Naive thymus-derived CD8-positive, alpha-beta T cell (primary cell): ENCODE results near the gene IWS1. TPM values are rescaled to one million over a fixed set of nuclear protein-coding genes. Genes with fewer than 3 reads are reported as not detected.

Experiments
- ATAC-seq, 2 donors: fragments of 150-1000 bp; cut with Tn5 transposase in 1 of 2; sonication (Bioruptor Pico), chemical (Tn5 transposase) in 1 of 2; 1 replicate in 1 of 2; 2 replicates in 1 of 2; pipeline ENCODE4 v1.10.0; 2021; ENCODE audit warnings: mild to moderate bottlenecking in 2 of 2, moderate library complexity in 2 of 2
- POLR2A ChIA-PET: fragments of 350-600 bp; sonication (Branson Sonifier 250); formaldehyde crosslinking; loops from one replicate; lab custom pipeline; 2021; ENCODE audit warnings: antibody characterized with exemption; lab: Charles Lee
- DNase-seq, 10 donors: peaks; one replicate each; pipeline versions ENCODE4 v3.0.0 to v3.0.0-alpha.2; 2020 to 2022
- H3K27ac Mint-ChIP-seq, 10 donors: one replicate each; pipeline ENCODE4 v1.8.0; 2020 to 2022; ENCODE audit warnings: mild to moderate bottlenecking in 10 of 10, mixed read lengths in 10 of 10, moderate library complexity in 4 of 10, inconsistent platforms in 1 of 10
- H3K27me3 Mint-ChIP-seq, 5 donors: one replicate each; pipeline ENCODE4 v1.8.0; 2021 to 2022; ENCODE audit warnings: mixed read lengths in 5 of 5
- H3K36me3 Mint-ChIP-seq, 3 donors: one replicate each; pipeline ENCODE4 v1.8.0; 2020 to 2022; ENCODE audit warnings: mixed read lengths in 3 of 3, mild to moderate bottlenecking in 2 of 3, inconsistent platforms in 1 of 3
- H3K4me1 Mint-ChIP-seq, 4 donors: one replicate each; pipeline ENCODE4 v1.8.0; 2021 to 2022; ENCODE audit warnings: mixed read lengths in 4 of 4
- H3K4me3 Mint-ChIP-seq, 10 donors: one replicate each; pipeline ENCODE4 v1.8.0; 2020 to 2022; ENCODE audit warnings: mild to moderate bottlenecking in 10 of 10, mixed read lengths in 10 of 10, moderate library complexity in 6 of 10, inconsistent platforms in 1 of 10
- H3K9me3 Mint-ChIP-seq, 9 donors: one replicate each; pipeline ENCODE4 v1.8.0; 2020 to 2022; ENCODE audit warnings: mixed read lengths in 9 of 9, mild to moderate bottlenecking in 3 of 9, inconsistent platforms in 1 of 9, moderate library complexity in 1 of 9
- polyA plus RNA-seq, 3 donors: library from polyadenylated mRNA; unstranded; fragments of 300-500 nt; fragmentation: Illumina TruSeq; gene quantifications; one replicate each; pipeline ENCODE4 v1.2.3, GENCODE V29; 2021
- total RNA-seq, 8 experiments: library from RNA in 2 of 8; stranded (reverse) in 2 of 8; gene quantifications; one replicate each; pipeline ENCODE4 v1.2.3 and lab custom pipeline; 2021 to 2026

Gene IWS1
- total and polyA plus RNA-seq, 5 experiments from 2014 or later: 12.4 to 50.7 (median 30.1) TPM

GRCh38 chr2:127567351-127567854 lies 41.1 kb upstream of the IWS1 start:
- no peak for DNase-seq
- Mint-ChIP-seq H3K4me3 (no peak overlapping the region), H3K27ac (no peak overlapping the region), H3K9me3 (no peaks in the 10 kb centered on the region), H3K36me3 (no peaks in the 10 kb centered on the region), H3K27me3 (peaks cover 0 to 1% (median 0%) of the 10 kb centered on the region in 5 donors), H3K4me1 (peaks cover 0 to 7% (median 0%) of the 10 kb centered on the region in 4 donors)
- POLR2A ChIA-PET: no interaction called here
- no peak for ATAC-seq

- Mint-ChIP-seq H3K4me1 (peaks cover 0 to 6% (median 0%) of the 10 kb centered on the region in 4 donors), H3K4me3 (no peak overlapping the region), H3K27ac (no peak overlapping the region), H3K27me3 (peaks cover 0 to 1% (median 0%) of the 10 kb centered on the region in 5 donors), H3K36me3 (no peaks in the 10 kb centered on the region), H3K9me3 (no peaks in the 10 kb centered on the region)
- POLR2A ChIA-PET: no interaction called here
- no peak for ATAC-seq
- DNase-seq: no peak
These were observed 40.3 kb upstream of the IWS1 start for GRCh38 chr2:127566576-127566975.

- peaks cover 0 to 1% (median 0%) of the 10 kb centered on the region in 5 donors for H3K27me3 Mint-ChIP-seq
- no peak overlapping the region for H3K27ac Mint-ChIP-seq
- no peak overlapping the region for H3K4me3 Mint-ChIP-seq
- peaks cover 0 to 6% (median 0%) of the 10 kb centered on the region in 4 donors for H3K4me1 Mint-ChIP-seq
- ATAC-seq (no peak), DNase-seq (no peak)
- H3K9me3 Mint-ChIP-seq: no peaks in the 10 kb centered on the region
- no peaks in the 10 kb centered on the region for H3K36me3 Mint-ChIP-seq
- POLR2A ChIA-PET: no interaction called here
These were observed 39.8 kb upstream of the IWS1 start for GRCh38 chr2:127566139-127566417.

- Mint-ChIP-seq H3K4me1 (peaks cover 0 to 6% (median 0%) of the 10 kb centered on the region in 4 donors), H3K9me3 (no peaks in the 10 kb centered on the region), H3K27me3 (peaks cover 0 to 1% (median 0%) of the 10 kb centered on the region in 5 donors), H3K27ac (no peak overlapping the region), H3K4me3 (no peak overlapping the region), H3K36me3 (no peaks in the 10 kb centered on the region)
- DNase-seq: no peak
- POLR2A ChIA-PET: no interaction called here
- ATAC-seq: no peak
These were observed 39.2 kb upstream of the IWS1 start for GRCh38 chr2:127565261-127566138.

- ATAC-seq: no peak
- POLR2A ChIA-PET: no interaction called here
- H3K36me3 Mint-ChIP-seq: no peaks in the 10 kb centered on the region
These were observed 38.4 kb upstream of the IWS1 start for GRCh38 chr2:127564429-127565260.

GRCh38 chr2:127563458-127564428 lies 37.5 kb upstream of the IWS1 start:
- Mint-ChIP-seq H3K27me3 (peaks cover 0 to 2% (median 0%) of the 10 kb centered on the region in 5 donors), H3K27ac (no peak overlapping the region), H3K4me1 (peaks cover 0 to 6% (median 0%) of the 10 kb centered on the region in 4 donors), H3K4me3 (peak overlapping the region in 1 of 10 donors; percentile 37), H3K9me3 (no peaks in the 10 kb centered on the region), H3K36me3 (no peaks in the 10 kb centered on the region)
- POLR2A ChIA-PET: no interaction called here
- ATAC-seq (no peak), DNase-seq (no peak)

More at GRCh38 chr2:127564429-127565260, 38.4 kb upstream of the IWS1 start:
- Mint-ChIP-seq H3K27me3 (peaks cover 0 to 1% (median 0%) of the 10 kb centered on the region in 5 donors), H3K27ac (no peak overlapping the region), H3K9me3 (no peaks in the 10 kb centered on the region), H3K4me3 (no peak overlapping the region), H3K4me1 (peaks cover 0 to 6% (median 0%) of the 10 kb centered on the region in 4 donors)
- no peak for DNase-seq

GRCh38 chr2:127562936-127563335 lies 36.6 kb upstream of the IWS1 start:
- no peak for DNase-seq
- ATAC-seq: no peak
- peaks cover 0 to 3% (median 0%) of the 10 kb centered on the region in 9 donors for H3K9me3 Mint-ChIP-seq
- no peaks in the 10 kb centered on the region for H3K36me3 Mint-ChIP-seq
- POLR2A ChIA-PET: no interaction called here
- no peak overlapping the region for H3K4me3 Mint-ChIP-seq
- H3K27me3 Mint-ChIP-seq: peaks cover 0 to 8% (median 1%) of the 10 kb centered on the region in 5 donors
- H3K27ac Mint-ChIP-seq: no peak overlapping the region
- H3K4me1 Mint-ChIP-seq: peaks cover 0 to 6% (median 0%) of the 10 kb centered on the region in 4 donors

- peaks cover 0 to 22% (median 6%) of the 10 kb centered on the region in 5 donors for H3K27me3 Mint-ChIP-seq
These were observed 35.1 kb upstream of the IWS1 start for GRCh38 chr2:127561371-127561770.

GRCh38 chr2:127560931-127561280 lies 34.6 kb upstream of the IWS1 start:
- DNase-seq: no peak
- Mint-ChIP-seq H3K27me3 (peaks cover 0 to 23% (median 6%) of the 10 kb centered on the region in 5 donors), H3K4me1 (peaks cover 0 to 6% (median 0%) of the 10 kb centered on the region in 4 donors), H3K9me3 (peaks cover 7 to 23% (median 17%) of the 10 kb centered on the region in 9 donors), H3K27ac (no peak overlapping the region), H3K4me3 (no peak overlapping the region), H3K36me3 (peaks cover 0 to 17% (median 14%) of the 10 kb centered on the region in 3 donors)
- POLR2A ChIA-PET: no interaction called here
- ATAC-seq: no peak

More at GRCh38 chr2:127561371-127561770, 35.1 kb upstream of the IWS1 start:
- POLR2A ChIA-PET: no interaction called here
- Mint-ChIP-seq H3K36me3 (peaks cover 0 to 13% (median 13%) of the 10 kb centered on the region in 3 donors), H3K4me3 (no peak overlapping the region), H3K4me1 (peaks cover 0 to 6% (median 0%) of the 10 kb centered on the region in 4 donors), H3K27ac (no peak overlapping the region), H3K9me3 (peaks cover 4 to 18% (median 13%) of the 10 kb centered on the region in 9 donors)
- no peak for ATAC-seq
- DNase-seq: no peak

GRCh38 chr2:127560201-127560930 lies 34.1 kb upstream of the IWS1 start:
- no peak overlapping the region for H3K27ac Mint-ChIP-seq
- ATAC-seq (no peak), DNase-seq (no peak)
- H3K36me3 Mint-ChIP-seq: peaks cover 0 to 17% (median 14%) of the 10 kb centered on the region in 3 donors
- H3K9me3 Mint-ChIP-seq: peaks cover 8 to 27% (median 17%) of the 10 kb centered on the region in 9 donors
- POLR2A ChIA-PET: no interaction called here
- no peak overlapping the region for H3K4me3 Mint-ChIP-seq
- H3K27me3 Mint-ChIP-seq: peaks cover 3 to 23% (median 7%) of the 10 kb centered on the region in 5 donors
- H3K4me1 Mint-ChIP-seq: peaks cover 0 to 6% (median 0%) of the 10 kb centered on the region in 4 donors

- H3K27me3 Mint-ChIP-seq: peaks cover 4 to 25% (median 11%) of the 10 kb centered on the region in 5 donors
- peaks cover 8 to 28% (median 17%) of the 10 kb centered on the region in 9 donors for H3K9me3 Mint-ChIP-seq
- ATAC-seq: no peak
- H3K27ac Mint-ChIP-seq: no peak overlapping the region
- no peak overlapping the region for H3K4me3 Mint-ChIP-seq
- peaks cover 0 to 17% (median 14%) of the 10 kb centered on the region in 3 donors for H3K36me3 Mint-ChIP-seq
- POLR2A ChIA-PET: interaction anchor here (0.6 kb wide), 1 partner anchor 145 kb away, joined by 3 read pairs; no protein-coding TSS in a partner anchor
- H3K4me1 Mint-ChIP-seq: peaks cover 0 to 6% (median 0%) of the 10 kb centered on the region in 4 donors
- DNase-seq: no peak
These were observed 33.2 kb upstream of the IWS1 start for GRCh38 chr2:127559454-127559853.
